ENCODE measurements around the gene PLA2G4F.

GRCh38 chr15:42107473-42107872, 49.0 kb downstream of the PLA2G4F start:
- TF ChIP-seq CTCF (IDR thresholded peaks at IDR 0.05), result no peak
- TF ChIP-seq POLR2A (IDR thresholded peaks at IDR 0.05), result no peak
